Thyroid gland (tissue), 4 donors: Measurements from ENCODE around the gene FOXP3. TPM values are rescaled to one million over a fixed set of nuclear protein-coding genes. Genes with fewer than 3 reads are reported as not detected.

Source experiments
- DNase-seq, 2 donors: peaks; one replicate each; pipeline ENCODE4 v3.0.0-alpha.2; 2019
- H3K27ac ChIP-seq, 3 donors: fragments of 200-600 bp; sonication (generic); 1 replicate in 2 of 3; 2 replicates in 1 of 3; pipeline ENCODE4 v1.5.1; 2016 to 2019; ENCODE audit warnings: mild to moderate bottlenecking in 1 of 3, moderate library complexity in 1 of 3
- H3K27me3 ChIP-seq: fragments of 200-600 bp; sonication (generic); one replicate; pipeline ENCODE4 v1.5.1; 2019
- H3K36me3 ChIP-seq, 2 donors: fragments of 200-600 bp; sonication (generic); one replicate each; pipeline ENCODE4 v1.5.1; 2016 to 2019
- H3K4me1 ChIP-seq, 2 donors: fragments of 200-600 bp; sonication (generic); one replicate each; pipeline ENCODE4 v1.5.1; 2017 to 2019
- H3K4me3 ChIP-seq, 3 donors: fragments of 200-600 bp; sonication (generic); replicated peaks in 1 of 3; 1 replicate in 2 of 3; 2 replicates in 1 of 3; pipeline ENCODE4 v1.5.1; 2016; ENCODE audit warnings: mild to moderate bottlenecking in 1 of 3
- H3K9me3 ChIP-seq: fragments of 200-600 bp; sonication (generic); one replicate; pipeline ENCODE4 v1.5.1; 2017
- CTCF ChIP-seq, 6 experiments: fragments of 200-600 bp in 3 of 6; fragments of 450-650 bp in 3 of 6; sonication (generic) in 3 of 6; IDR thresholded peaks; one replicate each; pipeline ENCODE4 v1.5.1; 2016 to 2019; ENCODE audit warnings: antibody characterized with exemption in 6 of 6, mild to moderate bottlenecking in 2 of 6, inconsistent platforms in 1 of 6, moderate library complexity in 1 of 6
- POLR2A ChIP-seq, 2 donors: fragments of 450-650 bp; IDR thresholded peaks; one replicate each; pipeline ENCODE4 v1.6.1; 2017; ENCODE audit warnings: antibody characterized with exemption in 2 of 2, mild to moderate bottlenecking in 2 of 2, moderate library complexity in 1 of 2
- WGBS, 2 donors: methylation state at CpG; one replicate each; pipeline ENCODE4 v1.1.5; 2017; 5-methylcytosine and 5-hydroxymethylcytosine counted together
- intact Hi-C: fragments of 100-400 bp; cut with DNase I; formaldehyde crosslinking; loops from one replicate; pipeline ENCODE4 v1.15.1; 2023
- total RNA-seq, 4 donors: library from RNA; depleted of rRNA; stranded (reverse); fragments of >200 nt; gene quantifications; one replicate each; pipeline ENCODE4 v1.2.3, GENCODE V29; 2016

The FOXP3 gene
- total RNA-seq, 4 donors from 2014 or later: 0.11 to 0.13 TPM; not detected in 2

GRCh38 chrX:49221868-49222267, 42.6 kb downstream of the FOXP3 start:
- H3K27me3 ChIP-seq: no peaks in the 10 kb centered on the region
- TF ChIP-seq POLR2A (IDR thresholded peaks at IDR 0.05) (no peak), CTCF (IDR thresholded peaks at IDR 0.05) (no peak)
- no peak overlapping the region for H3K27ac ChIP-seq
- H3K4me3 ChIP-seq: no peak overlapping the region
- WGBS, 2 donors: 77 to 91% methylated on average over 2 of the region's 2 CpGs
- no peaks in the 10 kb centered on the region for H3K36me3 ChIP-seq
- H3K4me1 ChIP-seq: no peaks in the 10 kb centered on the region
- H3K9me3 ChIP-seq: no peaks in the 10 kb centered on the region
- DNase-seq: no peak
- intact Hi-C loops: no loop called here

DNA sequence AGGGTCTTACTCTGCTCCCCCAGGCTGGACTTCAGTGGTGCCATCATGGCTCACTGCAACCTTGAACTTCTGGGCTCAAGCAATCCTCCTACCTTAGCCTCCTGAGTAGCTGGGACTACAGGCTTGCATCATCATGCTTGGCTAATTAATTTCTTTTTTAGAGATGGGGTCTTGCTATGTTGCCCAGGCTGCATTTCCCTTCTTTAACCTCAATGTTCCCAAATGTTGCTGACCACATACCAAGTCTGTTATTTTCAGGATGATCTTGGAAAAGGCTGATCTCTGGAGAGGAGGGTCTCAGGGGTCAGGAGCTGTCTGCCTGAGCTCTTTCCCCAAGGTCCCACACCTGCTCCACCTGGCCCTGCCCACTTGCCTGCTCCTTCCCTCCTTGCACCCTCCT, 44.4 kb downstream of the FOXP3 start:
- intact Hi-C loops: no loop called here
- Histone ChIP-seq H3K9me3 (no peaks in the 10 kb centered on the region), H3K36me3 (no peaks in the 10 kb centered on the region), H3K27me3 (no peaks in the 10 kb centered on the region), H3K27ac (no peak overlapping the region), H3K4me1 (no peaks in the 10 kb centered on the region), H3K4me3 (no peak overlapping the region)
- no peak for DNase-seq
- TF ChIP-seq POLR2A (IDR thresholded peaks at IDR 0.05) (no peak), CTCF (IDR thresholded peaks at IDR 0.05) (no peak)

GRCh38 chrX:49214996-49215526, 49.4 kb downstream of the FOXP3 start:
- Histone ChIP-seq H3K4me1 (no peaks in the 10 kb centered on the region), H3K27ac (no peak overlapping the region), H3K27me3 (no peaks in the 10 kb centered on the region), H3K4me3 (no peak overlapping the region), H3K9me3 (no peaks in the 10 kb centered on the region), H3K36me3 (no peaks in the 10 kb centered on the region)
- DNase-seq: no peak
- intact Hi-C loops: no loop called here
- WGBS, 2 donors: 83 to 89% methylated on average over 13 to 14 of the region's 14 CpGs
- TF ChIP-seq CTCF (IDR thresholded peaks at IDR 0.05) (no peak), POLR2A (IDR thresholded peaks at IDR 0.05) (no peak)

GRCh38 chrX:49214416-49214815, 50.1 kb downstream of the FOXP3 start:
- intact Hi-C loops: no loop called here
- H3K36me3 ChIP-seq: no peaks in the 10 kb centered on the region
- 77 to 98% methylated on average over 2 of the region's 2 CpGs for WGBS, 2 donors
- no peak overlapping the region for H3K27ac ChIP-seq
- DNase-seq: no peak
- no peak for TF ChIP-seq CTCF (IDR thresholded peaks at IDR 0.05)
- no peak for TF ChIP-seq POLR2A (IDR thresholded peaks at IDR 0.05)
- no peaks in the 10 kb centered on the region for H3K27me3 ChIP-seq
- no peaks in the 10 kb centered on the region for H3K9me3 ChIP-seq
- no peak overlapping the region for H3K4me3 ChIP-seq
- H3K4me1 ChIP-seq: no peaks in the 10 kb centered on the region

GRCh38 chrX:49212861-49213260, 51.6 kb downstream of the FOXP3 start:
- Histone ChIP-seq H3K27ac (no peak overlapping the region), H3K36me3 (no peaks in the 10 kb centered on the region), H3K4me3 (no peak overlapping the region), H3K27me3 (no peaks in the 10 kb centered on the region), H3K4me1 (no peaks in the 10 kb centered on the region), H3K9me3 (no peaks in the 10 kb centered on the region)
- 50 to 59% methylated on average over 1 of the region's 1 CpG for WGBS, 2 donors
- TF ChIP-seq CTCF (IDR thresholded peaks at IDR 0.05): no peak
- no peak for TF ChIP-seq POLR2A (IDR thresholded peaks at IDR 0.05)
- intact Hi-C loops: no loop called here
- DNase-seq: no peak
